Measurements from ENCODE around the gene RASGRF2. TPM values are rescaled to one million over a fixed set of nuclear protein-coding genes. Genes with fewer than 3 reads are reported as not detected.

Gene RASGRF2
- total and polyA plus RNA-seq, 9 of the 15 experiments (the other 6 are each of a cell fraction or from before 2014, with no cell fraction given), result 0.01 to 0.22 (median 0.08) TPM; not detected in 2

GRCh38 chr5:81022688-81023084 is 62.5 kb downstream of the RASGRF2 start:
- in situ Hi-C loops (cut with MboI) (no loop called here), intact Hi-C loops (cut with micrococcal nuclease) (no loop called here)
- Histone ChIP-seq H2AFZ (ENCODE audit: low read depth, low read length) (no peak overlapping the region), H3K4me1 (replicated peaks in 1 of 2; ENCODE audit: control insufficient read depth in 2 of 2, insufficient read depth in 2 of 2, low read length in 2 of 2) (no peaks in the 10 kb centered on the region), H3K9me3 (replicated peaks; ENCODE audit: control insufficient read depth, insufficient read depth, low read depth, low read length) (no peaks in the 10 kb centered on the region), H3K27me3 (ENCODE audit: control insufficient read depth in 2 of 2, insufficient read depth in 2 of 2, low read length in 2 of 2) (peaks cover 14 to 31% of the 10 kb centered on the region in 2 experiments), H3K4me2 (ENCODE audit: insufficient read depth, low read length) (no peak overlapping the region), H3K9me1 (ENCODE audit: control insufficient read depth, insufficient read depth, low read length) (no peaks in the 10 kb centered on the region), H3K9ac (ENCODE audit: insufficient read depth in 1 of 2, low read depth in 2 of 2, low read length in 2 of 2) (no peak overlapping the region), H3K79me2 (ENCODE audit: control insufficient read depth, insufficient read depth, low read length) (no peaks in the 10 kb centered on the region), H3K27ac (ENCODE audit: extremely low read depth, low read depth, low read length) (no peak overlapping the region), H4K20me1 (replicated peaks; ENCODE audit: control insufficient read depth, insufficient read depth, low read length) (no peaks in the 10 kb centered on the region), H3K36me3 (ENCODE audit: control insufficient read depth, insufficient read depth, low read length) (no peaks in the 10 kb centered on the region), H3K4me3 (no peak overlapping the region)
- CTCF ChIA-PET (ENCODE audit: low intra/inter-chr PET ratio), result no interaction called here
- POLR2A ChIA-PET, result no interaction called here
- BruUV-seq (replicated peaks), result no TSS peak
- FAIRE-seq (no peak), ATAC-seq (peak; percentile 53; the same call in 2 of the 3 replicates), DNase-seq (ENCODE audit: extremely low read depth in 1 of 4, low spot score in 3 of 4) (no peak)
- 0% methylated on average over 4 of the region's 5 CpGs for WGBS (ENCODE audit: insufficient coverage, low coverage, missing lambda C conversion rate)
- TF ChIP-seq E2F3 (CRISPR knock-in tag; IDR thresholded peaks at IDR 0.05) (no peak), FOXO4 (CRISPR knock-in tag; IDR thresholded peaks at IDR 0.05) (no peak), TRIM24 (IDR thresholded peaks at IDR 0.05) (peak in 1 of 2 experiments; percentile 27; a peak in 2 of 4 replicates), SAFB2 (IDR thresholded peaks at IDR 0.05; ENCODE audit: borderline replicate concordance, low read depth, low read length, severe bottlenecking) (no peak), CUX1 (CRISPR knock-in tag; IDR thresholded peaks at IDR 0.05) (no peak), TAL1 (IDR thresholded peaks at IDR 0.05) (peak; percentile 10; the same call in 1 of the 2 replicates), ARID3A (IDR thresholded peaks at IDR 0.05; ENCODE audit: borderline replicate concordance, low read depth, low read length) (no peak), ZNF445 (CRISPR knock-in tag; IDR thresholded peaks at IDR 0.05; ENCODE audit: low read depth) (no peak), ADNP (tag; IDR thresholded peaks at IDR 0.05) (no peak), CTBP1 (IDR thresholded peaks at IDR 0.05; ENCODE audit: borderline replicate concordance) (no peak), CEBPG (CRISPR knock-in tag; IDR thresholded peaks at IDR 0.05) (peak; percentile 48; the same call in 1 of the 2 replicates), CEBPG (tag; conservative IDR thresholded peaks at IDR 0.05 in 1 of 2, IDR thresholded peaks at IDR 0.05 in 1 of 2) (no peak), ZNF280A (IDR thresholded peaks at IDR 0.05; ENCODE audit: low read depth, partially characterized antibody) (no peak), DPF2 (IDR thresholded peaks at IDR 0.05) (no peak)

Data from K562 (cell line).